Measurements from ENCODE around the gene KDM2B. TPM values are rescaled to one million over a fixed set of nuclear protein-coding genes. Genes with fewer than 3 reads are reported as not detected.
A peak's percentile ranks its signal among the peaks of the same experiment; 100 is the strongest.

KDM2B gene
- total RNA-seq, 1 donor from 2014 or later = 79.2 TPM

GRCh38 chr12:121539908-121540307 is 40.9 kb downstream of the KDM2B start:
- H3K4me3 Mint-ChIP-seq (ENCODE audit: low read depth) = no peak overlapping the region
- H3K27ac Mint-ChIP-seq = no peak overlapping the region
- H3K4me1 Mint-ChIP-seq (ENCODE audit: low read depth) = peaks cover 15% of the 10 kb centered on the region
- peaks cover 2% of the 10 kb centered on the region for H3K36me3 Mint-ChIP-seq (ENCODE audit: insufficient read depth)
- no peaks in the 10 kb centered on the region for H3K27me3 Mint-ChIP-seq
- no peaks in the 10 kb centered on the region for H3K9me3 Mint-ChIP-seq (ENCODE audit: low read depth)
- TF ChIP-seq, protein P1, sequence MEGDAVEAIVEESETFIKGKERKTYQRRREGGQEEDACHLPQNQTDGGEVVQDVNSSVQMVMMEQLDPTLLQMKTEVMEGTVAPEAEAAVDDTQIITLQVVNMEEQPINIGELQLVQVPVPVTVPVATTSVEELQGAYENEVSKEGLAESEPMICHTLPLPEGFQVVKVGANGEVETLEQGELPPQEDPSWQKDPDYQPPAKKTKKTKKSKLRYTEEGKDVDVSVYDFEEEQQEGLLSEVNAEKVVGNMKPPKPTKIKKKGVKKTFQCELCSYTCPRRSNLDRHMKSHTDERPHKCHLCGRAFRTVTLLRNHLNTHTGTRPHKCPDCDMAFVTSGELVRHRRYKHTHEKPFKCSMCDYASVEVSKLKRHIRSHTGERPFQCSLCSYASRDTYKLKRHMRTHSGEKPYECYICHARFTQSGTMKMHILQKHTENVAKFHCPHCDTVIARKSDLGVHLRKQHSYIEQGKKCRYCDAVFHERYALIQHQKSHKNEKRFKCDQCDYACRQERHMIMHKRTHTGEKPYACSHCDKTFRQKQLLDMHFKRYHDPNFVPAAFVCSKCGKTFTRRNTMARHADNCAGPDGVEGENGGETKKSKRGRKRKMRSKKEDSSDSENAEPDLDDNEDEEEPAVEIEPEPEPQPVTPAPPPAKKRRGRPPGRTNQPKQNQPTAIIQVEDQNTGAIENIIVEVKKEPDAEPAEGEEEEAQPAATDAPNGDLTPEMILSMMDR (IDR thresholded peaks at IDR 0.05; ENCODE audit: unreplicated experiment) = no peak
- DNase-seq (ENCODE audit: low spot score, unreplicated experiment) = no peak

GRCh38 chr12:121538699-121539061 is 42.1 kb downstream of the KDM2B start:
- TF ChIP-seq, protein P1 (IDR thresholded peaks at IDR 0.05; ENCODE audit: unreplicated experiment) = no peak
- Mint-ChIP-seq H3K36me3 (ENCODE audit: insufficient read depth) (peaks cover 2% of the 10 kb centered on the region), H3K9me3 (ENCODE audit: low read depth) (no peaks in the 10 kb centered on the region), H3K4me3 (ENCODE audit: low read depth) (peak overlapping the region; percentile 78), H3K27ac (peak overlapping the region; percentile 94), H3K27me3 (no peaks in the 10 kb centered on the region), H3K4me1 (ENCODE audit: low read depth) (peaks cover 16% of the 10 kb centered on the region)
- no peak for DNase-seq (ENCODE audit: low spot score, unreplicated experiment)

- peaks cover 16% of the 10 kb centered on the region for H3K4me1 Mint-ChIP-seq (ENCODE audit: low read depth)
- H3K27me3 Mint-ChIP-seq = no peaks in the 10 kb centered on the region
- H3K36me3 Mint-ChIP-seq (ENCODE audit: insufficient read depth) = peaks cover 3% of the 10 kb centered on the region
- peak overlapping the region; percentile 94 for H3K27ac Mint-ChIP-seq
- no peaks in the 10 kb centered on the region for H3K9me3 Mint-ChIP-seq (ENCODE audit: low read depth)
- peak; percentile 20 for DNase-seq (ENCODE audit: low spot score, unreplicated experiment)
- peak overlapping the region; percentile 78 for H3K4me3 Mint-ChIP-seq (ENCODE audit: low read depth)
- TF ChIP-seq, protein P1 (IDR thresholded peaks at IDR 0.05; ENCODE audit: unreplicated experiment) = no peak
Measured at GRCh38 chr12:121537814-121538698, 42.8 kb downstream of the KDM2B start.

DNA sequence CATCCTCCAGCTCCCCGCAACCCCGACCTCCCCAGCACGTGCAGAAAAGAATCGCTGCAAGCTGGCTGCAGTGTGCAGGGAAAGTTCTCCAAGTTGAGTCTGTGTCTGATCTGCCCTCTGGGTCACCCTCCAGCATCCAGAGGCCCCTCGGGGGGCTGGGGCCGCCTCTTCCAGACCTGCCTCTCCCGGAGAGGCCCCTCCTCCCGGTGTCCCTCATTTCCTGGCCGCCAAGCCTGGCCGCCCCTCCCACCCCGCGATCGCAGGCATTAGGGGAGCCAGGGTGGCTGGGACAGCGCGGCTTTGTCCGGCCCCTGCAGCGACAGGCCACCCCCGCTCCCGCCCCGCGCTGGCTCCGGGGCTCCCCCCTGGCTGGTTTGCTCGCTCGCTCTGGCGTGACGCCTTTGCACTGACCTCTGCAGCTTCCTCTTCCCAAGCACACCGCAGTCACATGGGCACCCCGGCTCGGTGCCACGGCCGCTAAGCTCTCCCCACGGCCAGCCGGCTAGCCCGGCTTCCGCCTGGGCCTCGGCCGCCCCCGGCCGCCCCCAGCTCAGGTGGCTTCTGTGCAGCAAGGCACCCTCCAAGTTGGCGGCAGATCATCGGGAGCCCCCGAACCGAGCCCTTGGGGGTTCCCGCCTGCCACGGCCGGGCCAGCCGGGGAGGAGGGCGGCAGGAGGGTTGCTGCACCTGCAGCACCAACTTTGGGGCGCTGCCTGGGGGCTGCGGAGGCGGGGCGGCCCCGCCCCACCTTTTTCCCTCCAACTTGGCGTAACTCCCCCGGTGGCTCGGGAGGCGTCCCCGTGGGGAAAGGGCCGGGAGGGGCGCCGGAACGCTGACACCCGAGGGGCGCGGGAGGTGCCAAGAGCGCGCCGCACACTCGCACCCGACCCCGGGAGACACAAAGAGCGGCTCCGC is 43.7 kb downstream of the KDM2B start:
- Mint-ChIP-seq H3K4me3 (ENCODE audit: low read depth) (peak overlapping the region; percentile 67), H3K9me3 (ENCODE audit: low read depth) (no peaks in the 10 kb centered on the region), H3K36me3 (ENCODE audit: insufficient read depth) (peaks cover 6% of the 10 kb centered on the region), H3K27me3 (no peaks in the 10 kb centered on the region), H3K27ac (peak overlapping the region; percentile 93), H3K4me1 (ENCODE audit: low read depth) (peaks cover 16% of the 10 kb centered on the region)
- TF ChIP-seq, protein P1 (IDR thresholded peaks at IDR 0.05; ENCODE audit: unreplicated experiment) = no peak
- DNase-seq (ENCODE audit: low spot score, unreplicated experiment) = peak; percentile 62

Measured in progenitor cell of endocrine pancreas (in vitro differentiated cells).